K562 (cell line): Measurements from ENCODE around the gene BDP1. TPM values are rescaled to one million over a fixed set of nuclear protein-coding genes. Genes with fewer than 3 reads are reported as not detected.
A peak's percentile ranks its signal among the peaks of the same experiment; 100 is the strongest.

Experiments used
- BHLHE40 ChIP-seq: IDR thresholded peaks from 2 replicates; pipeline ENCODE4 v1.6.1; 2011; ENCODE audit warnings: low read length, improper control_type of control experiment
- CBFA2T3 ChIP-seq: fragments of 450-650 bp; IDR thresholded peaks from 2 replicates; pipeline ENCODE4 v1.6.1; 2017
- CHD1 ChIP-seq: fragments of 200-600 bp; sonication (generic); IDR thresholded peaks from one replicate; pipeline ENCODE4 v1.6.1; 2012; ENCODE audit warnings: mild to moderate bottlenecking, moderate library complexity, low read length, inconsistent platforms
- E2F1 ChIP-seq: sonication (generic); formaldehyde crosslinking; IDR thresholded peaks from 2 replicates; pipeline ENCODE4 v1.8.1; 2023; ENCODE audit warnings: mild to moderate bottlenecking, missing genetic modification reagents, moderate library complexity
- ETV1 ChIP-seq: fragments of 450-650 bp; conservative IDR thresholded peaks from 2 replicates; pipeline ENCODE4 v1.6.1; 2016; ENCODE audit warnings: missing genetic modification characterization, control low read depth, low read depth, missing compliant biosample characterization
- FIP1L1 ChIP-seq: fragments of 200-400 bp; formaldehyde crosslinking; IDR thresholded peaks from 2 replicates; pipeline ENCODE4 v1.6.1; 2018; ENCODE audit warnings: mild to moderate bottlenecking, low read depth, low read length; ENCODE audit not compliant: poor library complexity, severe bottlenecking
- HCFC1 ChIP-seq: IDR thresholded peaks from 2 replicates; pipeline ENCODE4 v1.6.1; 2012; ENCODE audit warnings: low read depth, low read length, improper control_type of control experiment
- HDAC3 ChIP-seq: fragments of 450-650 bp; IDR thresholded peaks from 2 replicates; pipeline ENCODE4 v1.6.1; 2018; ENCODE audit warnings: borderline replicate concordance, mild to moderate bottlenecking, moderate library complexity; ENCODE audit not compliant: partially characterized antibody
- HES1 ChIP-seq: fragments of 450-650 bp; IDR thresholded peaks from 2 replicates; pipeline ENCODE4 v1.6.1; 2016; ENCODE audit warnings: low read depth, mild to moderate bottlenecking, moderate library complexity
- HSF4 ChIP-seq: fragments of 250-450 bp; sonication (Bioruptor Pico); IDR thresholded peaks from 2 replicates; pipeline ENCODE4 v2.1.2; 2022; ENCODE audit warnings: mild to moderate bottlenecking, moderate library complexity, borderline replicate concordance
- LARP7 ChIP-seq: fragments of 450-650 bp; IDR thresholded peaks from 2 replicates; pipeline ENCODE4 v1.6.1; 2016
- NFATC3 ChIP-seq: fragments of 450-650 bp; IDR thresholded peaks from 2 replicates; pipeline ENCODE4 v1.6.1; 2017; ENCODE audit warnings: mild to moderate bottlenecking
- NFYB ChIP-seq: IDR thresholded peaks from 2 replicates; pipeline ENCODE4 v1.6.1; 2011; ENCODE audit warnings: mild to moderate bottlenecking, moderate library complexity; ENCODE audit not compliant: insufficient read length; ENCODE audit errors: extremely low read depth
- POLR2A ChIP-seq: fragments of 450-650 bp; conservative IDR thresholded peaks from 2 replicates; pipeline ENCODE4 v1.6.1; 2016
- POLR2G ChIP-seq: fragments of 200-400 bp; formaldehyde crosslinking; IDR thresholded peaks from 2 replicates; pipeline ENCODE4 v1.6.1; 2017; ENCODE audit warnings: low read depth, mild to moderate bottlenecking, antibody characterized with exemption, low read length, moderate library complexity
- POLR2H ChIP-seq: IDR thresholded peaks from 2 replicates; pipeline ENCODE4 v1.6.1; 2016; ENCODE audit warnings: missing genetic modification characterization, low read depth, mild to moderate bottlenecking, control low read depth, missing compliant biosample characterization, moderate library complexity
- PTBP1 ChIP-seq: fragments of 200-400 bp; formaldehyde crosslinking; IDR thresholded peaks from 2 replicates; pipeline ENCODE4 v1.6.1; 2017; ENCODE audit warnings: low read depth, low read length
- RB1 ChIP-seq: fragments of 450-650 bp; IDR thresholded peaks from 2 replicates; pipeline ENCODE4 v1.6.1; 2017; ENCODE audit warnings: low read depth, mild to moderate bottlenecking
- RBBP5 ChIP-seq: fragments of 200-600 bp; sonication (generic); IDR thresholded peaks from 2 replicates; pipeline ENCODE4 v1.6.1; 2012; ENCODE audit warnings: borderline replicate concordance, mild to moderate bottlenecking, low read length, control low read depth, inconsistent platforms; ENCODE audit not compliant: insufficient read depth, poor library complexity, severe bottlenecking
- SIN3B ChIP-seq: fragments of 450-650 bp; IDR thresholded peaks from 2 replicates; pipeline ENCODE4 v1.6.1; 2017; ENCODE audit warnings: low read depth, mild to moderate bottlenecking, moderate library complexity
- TBP ChIP-seq: optimal IDR thresholded peaks from 2 replicates; pipeline ENCODE3; 2011; ENCODE audit warnings: low read depth, low read length, improper control_type of control experiment
- ZFP36 ChIP-seq: fragments of 150-350 bp; IDR thresholded peaks from 2 replicates; pipeline ENCODE4 v1.6.1; 2018; ENCODE audit warnings: low read length, low read depth; ENCODE audit not compliant: partially characterized antibody
- ZFX ChIP-seq: sonication (generic); formaldehyde crosslinking; IDR thresholded peaks from 2 replicates; pipeline ENCODE4 v1.8.0; 2022; ENCODE audit warnings: mild to moderate bottlenecking, missing genetic modification reagents, moderate library complexity
- ZNF175 ChIP-seq: fragments of 200-800 bp; sonication (Bioruptor generic); IDR thresholded peaks from 2 replicates; pipeline ENCODE4 v1.6.1; 2016; ENCODE audit warnings: low read depth, mild to moderate bottlenecking, missing genetic modification characterization, missing compliant biosample characterization
- ZNF24 ChIP-seq: fragments of 450-650 bp; IDR thresholded peaks from 2 replicates; pipeline ENCODE4 v1.6.1; 2016
- ZNF282 ChIP-seq: sonication (generic); formaldehyde crosslinking; IDR thresholded peaks from 2 replicates; pipeline ENCODE4 v1.8.1; 2023; ENCODE audit warnings: missing genetic modification reagents
- ZNF740 ChIP-seq, 3 experiments: fragments of 200-800 bp in 1 of 3; sonication (Bioruptor generic) in 1 of 3; sonication (generic) in 1 of 3; formaldehyde crosslinking in 1 of 3; IDR thresholded peaks; 2 replicates each; pipeline versions ENCODE4 v1.6.1 to v1.8.0; 2016 to 2022; ENCODE audit warnings: mild to moderate bottlenecking in 2 of 3, missing compliant biosample characterization in 2 of 3, missing genetic modification characterization in 2 of 3, missing genetic modification reagents in 1 of 3
- polyA plus RNA-seq, 8 experiments: library from polyadenylated mRNA; depleted of rRNA in 4 of 8; stranded (reverse) in 5 of 8; unstranded in 3 of 8; fragments of >200 nt; fragmentation: Nextera tagmentation in 2 of 8; fragmentation: Illumina TruSeq in 1 of 8; extraction: Ambion mirVana in 2 of 8; extraction: Trizol in 1 of 8; gene quantifications; 2 replicates each; pipeline versions ENCODE4 v1.2.1 to v1.2.3, GENCODE V29; 2011 to 2014; ENCODE audit warnings: inconsistent platforms in 1 of 8, missing spikeins in 1 of 8
- total RNA-seq, 7 experiments: library from RNA; depleted of rRNA in 6 of 7; stranded (reverse); fragments of >200 nt in 6 of 7; fragmentation: Illumina TruSeq in 2 of 7; extraction: Trizol in 2 of 7; gene quantifications; 2 replicates each; pipeline versions ENCODE4 v1.2.1 to v1.2.3, GENCODE V29; 2011 to 2021; ENCODE audit warnings: low replicate concordance in 1 of 7

BDP1 gene
- total and polyA plus RNA-seq, 9 of the 15 experiments (the other 6 are each of a cell fraction or from before 2014, with no cell fraction given) = 6.9 to 47.3 (median 23.9) TPM

- TF ChIP-seq ZNF282 (no peak), POLR2H (tag) (peak; percentile 82; the same call in 1 of the 2 replicates), BHLHE40 (peak; percentile 96), SIN3B (peak; percentile 43), CHD1 (peak; percentile 35), ZFX (peak; percentile 92), ZNF24 (no peak), NFYB (peak; percentile 81), TBP (peak; percentile 81), PTBP1 (0 out of 2 replicates have a peak, but pooled peaks have one; percentile 16), POLR2G (peak; percentile 97), ETV1 (peak; percentile 36; the same call in 1 of the 2 replicates), RBBP5 (peak; percentile 87), POLR2A (peak; percentile 95), HCFC1 (peak; percentile 54; the same call in 1 of the 2 replicates), NFATC3 (peak; percentile 42; the same call in 1 of the 2 replicates), LARP7 (peak; percentile 51; the same call in 1 of the 2 replicates), HDAC3 (no peak), ZNF740 (CRISPR knock-in tag; IDR thresholded peaks at IDR 0.05) (0 out of 2 replicates have a peak, but pooled peaks have one; percentile 40), ZNF740 (tag; IDR thresholded peaks at IDR 0.05) (no peak; a peak in 1 of 4 replicates), RB1 (peak; percentile 59; the same call in 1 of the 2 replicates), ZNF175 (0 out of 2 replicates have a peak, but pooled peaks have one; percentile 40), ZFP36 (peak; percentile 31), FIP1L1 (peak; percentile 59), E2F1 (CRISPR knock-in tag) (0 out of 2 replicates have a peak, but pooled peaks have one; percentile 16), HES1 (peak; percentile 59; the same call in 1 of the 2 replicates), CBFA2T3 (no peak), HSF4 (CRISPR knock-in tag) (no peak)
Measured at GRCh38 chr5:71586941-71587765, 131.7 kb downstream of the BDP1 start, which contains the start of gene MCCC2 (continued).
